Measurements from ENCODE around the gene CELF4.

GRCh38 chr18:37419866-37420265 lies 145.7 kb downstream of the CELF4 start:
- TF ChIP-seq CTCF (IDR thresholded peaks at IDR 0.05; ENCODE audit: borderline replicate concordance, extremely low read depth, low read length, poor library complexity, severe bottlenecking) (no peak), EZH2 (IDR thresholded peaks at IDR 0.05; ENCODE audit: borderline replicate concordance, low read depth, low read length, severe bottlenecking) (no peak)

Data from DND-41 (cell line).